Neural progenitor cell (in vitro differentiated cells): ENCODE results near the gene MGRN1.

ENCODE experiments used
- EZH2 ChIP-seq: fragments of 200-600 bp; sonication (generic); IDR thresholded peaks from 2 replicates; pipeline ENCODE4 v1.6.1; 2017; ENCODE audit warnings: antibody characterized with exemption, mild to moderate bottlenecking, moderate library complexity
- EZH2phosphoT487 ChIP-seq: fragments of 200-600 bp; sonication (generic); IDR thresholded peaks from 2 replicates; pipeline ENCODE4 v1.6.1; 2017; ENCODE audit warnings: antibody characterized with exemption
- TF ChIP-seq, protein P1 (sequence below): fragments of 200-600 bp; sonication (generic); IDR thresholded peaks from 2 replicates; pipeline ENCODE4 v1.5.1; 2017; ENCODE audit warnings: antibody characterized with exemption, mild to moderate bottlenecking

DNA sequence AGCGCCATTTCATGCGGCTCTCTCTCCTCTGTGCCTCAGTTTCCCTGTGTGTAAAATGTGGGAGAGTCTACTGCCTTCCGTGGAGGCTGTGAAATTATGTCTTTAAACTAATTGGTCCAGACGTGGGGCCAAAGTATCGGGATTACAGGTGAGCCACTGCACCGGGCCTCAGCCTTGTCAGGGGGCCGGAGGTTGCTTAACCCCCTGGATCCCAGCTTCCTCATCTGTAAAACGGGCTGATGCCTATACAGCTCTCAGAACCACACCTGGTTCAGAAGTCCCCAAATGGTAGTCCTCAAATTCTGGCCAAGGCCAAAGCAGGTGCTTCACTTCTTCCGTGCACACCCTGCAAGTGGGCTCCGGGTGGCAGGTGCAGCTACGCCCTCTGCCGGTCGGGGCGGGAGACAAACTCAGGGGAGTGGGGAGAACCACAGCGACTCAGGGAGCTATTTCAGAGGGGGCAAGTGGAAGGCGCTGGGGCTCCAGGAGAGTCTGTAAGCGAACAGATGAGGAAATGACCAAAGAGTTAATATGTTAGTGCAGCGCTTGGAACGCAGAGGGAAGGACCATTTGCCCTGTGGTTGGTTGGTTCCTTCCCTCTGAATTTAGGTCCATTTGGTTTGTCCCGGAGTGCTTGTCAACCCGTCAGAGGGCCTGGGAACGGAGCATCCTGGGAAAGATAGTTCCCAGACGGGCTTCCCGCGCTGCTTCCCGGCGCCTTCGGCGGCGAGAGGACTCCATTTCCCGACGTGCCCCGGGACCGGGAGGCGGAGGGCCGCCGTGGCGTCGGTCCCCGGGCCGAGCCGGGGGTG, at the start of gene MGRN1:
- TF ChIP-seq, protein P1, sequence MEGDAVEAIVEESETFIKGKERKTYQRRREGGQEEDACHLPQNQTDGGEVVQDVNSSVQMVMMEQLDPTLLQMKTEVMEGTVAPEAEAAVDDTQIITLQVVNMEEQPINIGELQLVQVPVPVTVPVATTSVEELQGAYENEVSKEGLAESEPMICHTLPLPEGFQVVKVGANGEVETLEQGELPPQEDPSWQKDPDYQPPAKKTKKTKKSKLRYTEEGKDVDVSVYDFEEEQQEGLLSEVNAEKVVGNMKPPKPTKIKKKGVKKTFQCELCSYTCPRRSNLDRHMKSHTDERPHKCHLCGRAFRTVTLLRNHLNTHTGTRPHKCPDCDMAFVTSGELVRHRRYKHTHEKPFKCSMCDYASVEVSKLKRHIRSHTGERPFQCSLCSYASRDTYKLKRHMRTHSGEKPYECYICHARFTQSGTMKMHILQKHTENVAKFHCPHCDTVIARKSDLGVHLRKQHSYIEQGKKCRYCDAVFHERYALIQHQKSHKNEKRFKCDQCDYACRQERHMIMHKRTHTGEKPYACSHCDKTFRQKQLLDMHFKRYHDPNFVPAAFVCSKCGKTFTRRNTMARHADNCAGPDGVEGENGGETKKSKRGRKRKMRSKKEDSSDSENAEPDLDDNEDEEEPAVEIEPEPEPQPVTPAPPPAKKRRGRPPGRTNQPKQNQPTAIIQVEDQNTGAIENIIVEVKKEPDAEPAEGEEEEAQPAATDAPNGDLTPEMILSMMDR = peak; percentile 100
- TF ChIP-seq EZH2 = no peak
- no peak for TF ChIP-seq EZH2phosphoT487
